ENCODE measurements around the gene ACKR4.

DNA sequence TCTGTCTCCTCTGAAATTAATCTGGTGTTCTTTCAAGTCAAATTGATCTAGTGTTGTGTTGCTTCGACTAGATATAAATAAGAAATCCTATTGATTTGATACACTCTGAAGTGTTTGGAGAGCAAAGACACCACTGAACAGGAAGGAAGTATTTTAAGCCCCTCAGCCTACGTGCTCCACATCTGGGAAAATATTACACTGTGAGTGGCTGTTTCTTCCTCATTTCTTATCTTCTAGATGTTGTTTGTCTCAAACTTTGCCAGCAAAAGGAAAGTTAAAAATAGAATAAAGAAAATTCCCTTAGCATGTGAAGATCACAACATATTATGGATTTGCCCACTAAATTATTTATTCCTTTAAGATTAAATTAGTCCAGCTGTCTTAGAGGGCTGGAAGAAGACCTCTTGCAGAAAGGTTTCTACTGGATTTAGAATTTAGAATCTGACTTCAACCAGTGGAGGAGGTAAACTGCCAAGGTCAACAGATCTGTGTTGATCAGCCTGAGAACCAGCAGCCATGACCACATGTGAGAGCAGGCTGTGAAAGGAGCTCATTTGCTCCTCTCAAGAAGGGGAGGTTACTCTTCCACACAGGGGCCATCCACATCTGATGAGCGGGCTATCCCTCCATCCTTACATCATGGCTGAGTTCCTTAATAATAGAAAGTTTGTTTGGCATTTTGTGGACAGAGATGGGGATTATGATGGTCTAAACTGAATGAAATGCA lies 46.3 kb upstream of the ACKR4 start:
- TF ChIP-seq EP300 (IDR thresholded peaks at IDR 0.05) (no peak), POLR2AphosphoS5 (IDR thresholded peaks at IDR 0.05) (no peak)
- TF ChIP-seq, protein P1, sequence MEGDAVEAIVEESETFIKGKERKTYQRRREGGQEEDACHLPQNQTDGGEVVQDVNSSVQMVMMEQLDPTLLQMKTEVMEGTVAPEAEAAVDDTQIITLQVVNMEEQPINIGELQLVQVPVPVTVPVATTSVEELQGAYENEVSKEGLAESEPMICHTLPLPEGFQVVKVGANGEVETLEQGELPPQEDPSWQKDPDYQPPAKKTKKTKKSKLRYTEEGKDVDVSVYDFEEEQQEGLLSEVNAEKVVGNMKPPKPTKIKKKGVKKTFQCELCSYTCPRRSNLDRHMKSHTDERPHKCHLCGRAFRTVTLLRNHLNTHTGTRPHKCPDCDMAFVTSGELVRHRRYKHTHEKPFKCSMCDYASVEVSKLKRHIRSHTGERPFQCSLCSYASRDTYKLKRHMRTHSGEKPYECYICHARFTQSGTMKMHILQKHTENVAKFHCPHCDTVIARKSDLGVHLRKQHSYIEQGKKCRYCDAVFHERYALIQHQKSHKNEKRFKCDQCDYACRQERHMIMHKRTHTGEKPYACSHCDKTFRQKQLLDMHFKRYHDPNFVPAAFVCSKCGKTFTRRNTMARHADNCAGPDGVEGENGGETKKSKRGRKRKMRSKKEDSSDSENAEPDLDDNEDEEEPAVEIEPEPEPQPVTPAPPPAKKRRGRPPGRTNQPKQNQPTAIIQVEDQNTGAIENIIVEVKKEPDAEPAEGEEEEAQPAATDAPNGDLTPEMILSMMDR (IDR thresholded peaks at IDR 0.05) = no peak

Data from suprapubic skin (tissue), 4 donors.